Measurements from ENCODE around the gene EEIG1.

DNA sequence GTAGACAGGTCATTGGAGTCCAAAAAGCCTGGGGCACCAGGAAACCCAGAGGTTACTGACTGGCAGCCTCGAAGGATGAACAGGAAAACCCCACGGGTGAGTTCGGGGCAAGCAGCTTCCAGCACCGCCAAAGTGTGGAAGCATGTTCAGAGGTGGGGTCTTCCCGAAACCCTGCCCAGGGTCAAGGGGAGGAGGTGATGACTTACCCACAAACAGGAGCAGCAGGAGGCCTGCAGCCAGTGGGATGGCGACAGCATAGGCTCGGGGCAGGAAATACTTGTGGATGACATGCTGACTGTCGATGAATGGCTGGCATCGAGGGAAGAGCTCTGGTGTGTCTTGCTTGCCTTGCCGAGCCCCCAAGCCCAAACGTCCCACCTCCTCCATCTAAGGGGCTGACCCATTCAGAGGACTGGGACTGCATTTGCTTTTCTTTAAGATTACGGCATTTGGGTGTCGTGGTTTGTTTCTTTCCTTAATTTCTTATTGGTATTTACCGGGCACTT, 44.4 kb downstream of the EEIG1 start:
- TF ChIP-seq, protein P1, sequence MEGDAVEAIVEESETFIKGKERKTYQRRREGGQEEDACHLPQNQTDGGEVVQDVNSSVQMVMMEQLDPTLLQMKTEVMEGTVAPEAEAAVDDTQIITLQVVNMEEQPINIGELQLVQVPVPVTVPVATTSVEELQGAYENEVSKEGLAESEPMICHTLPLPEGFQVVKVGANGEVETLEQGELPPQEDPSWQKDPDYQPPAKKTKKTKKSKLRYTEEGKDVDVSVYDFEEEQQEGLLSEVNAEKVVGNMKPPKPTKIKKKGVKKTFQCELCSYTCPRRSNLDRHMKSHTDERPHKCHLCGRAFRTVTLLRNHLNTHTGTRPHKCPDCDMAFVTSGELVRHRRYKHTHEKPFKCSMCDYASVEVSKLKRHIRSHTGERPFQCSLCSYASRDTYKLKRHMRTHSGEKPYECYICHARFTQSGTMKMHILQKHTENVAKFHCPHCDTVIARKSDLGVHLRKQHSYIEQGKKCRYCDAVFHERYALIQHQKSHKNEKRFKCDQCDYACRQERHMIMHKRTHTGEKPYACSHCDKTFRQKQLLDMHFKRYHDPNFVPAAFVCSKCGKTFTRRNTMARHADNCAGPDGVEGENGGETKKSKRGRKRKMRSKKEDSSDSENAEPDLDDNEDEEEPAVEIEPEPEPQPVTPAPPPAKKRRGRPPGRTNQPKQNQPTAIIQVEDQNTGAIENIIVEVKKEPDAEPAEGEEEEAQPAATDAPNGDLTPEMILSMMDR (optimal IDR thresholded peaks at IDR 0.05 in 1 of 3, IDR thresholded peaks at IDR 0.05 in 1 of 3, conservative IDR thresholded peaks at IDR 0.05 in 1 of 3; ENCODE audit: extremely low read depth in 1 of 3, insufficient read depth in 2 of 3, low read length in 3 of 3) = no peak
- no peak for TF ChIP-seq EZH2 (IDR thresholded peaks at IDR 0.05; ENCODE audit: low read length)
